Measurements from ENCODE around the gene ASCC3.

ASCC3 gene

DNA sequence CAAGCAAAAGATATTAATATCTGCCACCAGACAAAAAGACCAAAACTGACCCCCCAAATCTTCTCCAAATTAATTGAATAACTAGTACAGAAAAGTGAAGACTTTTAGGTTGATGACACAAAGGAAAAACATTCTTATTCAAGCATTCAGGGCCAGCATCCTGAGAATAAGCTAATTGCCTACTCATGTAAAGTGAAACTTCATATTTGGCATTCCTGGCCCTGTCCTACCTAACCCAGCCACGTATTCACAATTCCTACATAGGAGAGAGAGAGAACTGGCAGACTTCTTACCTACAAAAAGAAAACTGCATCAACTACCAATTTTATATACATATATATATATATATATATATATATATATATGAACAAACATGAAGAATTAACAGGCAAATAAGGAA is 4.9 kb upstream of the ASCC3 start:
- Histone ChIP-seq H3K4me3 (ENCODE audit: low read length) (no peak overlapping the region), H3K27ac (ENCODE audit: low read length) (no peak overlapping the region), H3K36me3 (ENCODE audit: control insufficient read depth, insufficient read depth, low read length) (no peaks in the 10 kb centered on the region), H3K9me3 (ENCODE audit: control insufficient read depth, insufficient read depth, low read length) (no peaks in the 10 kb centered on the region), H3K4me1 (ENCODE audit: control insufficient read depth, insufficient read depth, low read length) (peaks cover 5% of the 10 kb centered on the region; the same call in 1 of the 2 replicates), H3K27me3 (ENCODE audit: control insufficient read depth, insufficient read depth, low read length) (no peaks in the 10 kb centered on the region)
- WGBS (ENCODE audit: insufficient coverage, insufficient read length), result no CpG with 5 or more reads among the region's 1 CpG
- no peak for DNase-seq (ENCODE audit: low read depth, low spot score)

DNA sequence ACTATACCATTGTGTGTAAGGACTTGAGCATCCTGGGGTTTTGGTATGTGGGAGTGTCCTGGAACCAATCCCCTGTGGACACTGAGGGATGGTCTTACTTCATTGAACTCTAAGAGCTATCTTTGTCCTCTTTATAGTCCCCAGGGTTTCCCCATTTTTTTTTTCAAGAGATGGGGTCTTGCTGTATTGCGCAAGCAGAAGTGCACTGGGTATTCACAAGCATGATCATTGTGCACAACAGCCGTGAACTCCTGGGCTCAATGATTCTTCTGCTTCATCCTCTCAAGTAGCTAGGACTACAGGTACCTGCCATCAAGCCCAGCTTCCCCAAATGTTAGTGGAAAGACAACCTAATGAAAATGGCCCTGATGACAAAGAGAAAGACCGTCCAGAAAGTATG is 2.2 kb upstream of the ASCC3 start:
- no peak for DNase-seq (ENCODE audit: low read depth, low spot score)
- Histone ChIP-seq H3K4me1 (ENCODE audit: control insufficient read depth, insufficient read depth, low read length) (peaks cover 5% of the 10 kb centered on the region; the same call in 1 of the 2 replicates), H3K27ac (ENCODE audit: low read length) (no peak overlapping the region), H3K36me3 (ENCODE audit: control insufficient read depth, insufficient read depth, low read length) (no peaks in the 10 kb centered on the region), H3K9me3 (ENCODE audit: control insufficient read depth, insufficient read depth, low read length) (no peaks in the 10 kb centered on the region), H3K4me3 (ENCODE audit: low read length) (no peak overlapping the region), H3K27me3 (ENCODE audit: control insufficient read depth, insufficient read depth, low read length) (no peaks in the 10 kb centered on the region)
- no CpG with 5 or more reads among the region's 3 CpGs for WGBS (ENCODE audit: insufficient coverage, insufficient read length)

DNA sequence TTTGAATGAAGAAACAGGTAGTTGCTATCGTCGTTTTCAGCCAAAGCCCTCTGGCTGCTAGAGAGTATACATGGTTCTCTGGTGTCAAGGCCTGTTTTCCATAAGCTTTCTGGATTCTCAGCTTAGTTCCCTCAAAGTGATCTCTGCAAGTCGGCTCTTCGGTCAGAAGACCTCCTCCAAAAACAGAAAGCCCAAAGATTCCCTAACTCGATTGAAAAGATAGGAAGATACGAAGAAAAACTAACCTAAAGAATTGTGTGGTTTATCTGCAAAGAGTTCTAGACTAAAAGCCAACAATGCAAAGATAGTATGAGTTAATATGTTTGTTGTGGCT is 545 bp upstream of the ASCC3 start:
- DNase-seq (ENCODE audit: low read depth, low spot score), result no peak

DNA sequence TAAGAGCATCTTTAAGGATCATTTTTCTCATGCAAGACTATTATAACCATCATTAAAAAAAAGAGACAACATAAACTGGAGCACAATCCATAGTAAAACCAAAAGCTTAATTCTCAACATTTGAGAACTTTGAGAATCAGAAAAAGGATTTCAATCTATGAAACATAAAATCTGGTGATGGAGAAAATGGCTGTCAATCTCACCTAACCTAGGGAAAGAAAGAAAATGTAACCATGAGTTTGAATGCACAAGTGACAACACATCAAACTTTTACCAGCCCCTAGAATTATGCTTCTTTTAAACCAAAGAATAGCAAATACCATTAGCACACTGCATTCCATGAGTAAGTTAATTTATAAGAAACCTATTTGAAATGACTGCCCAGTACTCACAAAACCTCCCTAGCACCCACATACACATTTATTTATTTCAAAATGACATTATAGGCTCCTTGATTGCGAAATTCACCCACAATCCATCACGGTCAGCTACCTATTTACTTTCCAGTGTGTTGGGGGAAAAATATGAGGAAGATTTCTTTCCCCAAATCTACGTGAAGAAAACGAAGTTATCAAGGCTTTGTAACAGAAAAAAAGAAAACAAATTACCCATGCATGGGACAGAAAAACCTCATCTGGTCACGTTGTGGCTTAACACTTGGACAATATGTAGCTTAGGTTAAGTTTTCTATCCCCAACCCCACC is 828 bp downstream of the ASCC3 start:
- peaks cover 3% of the 10 kb centered on the region; the same call in 1 of the 2 replicates for H3K4me1 ChIP-seq (ENCODE audit: control insufficient read depth, insufficient read depth, low read length)
- H3K36me3 ChIP-seq (ENCODE audit: control insufficient read depth, insufficient read depth, low read length), result no peaks in the 10 kb centered on the region
- no peak for DNase-seq (ENCODE audit: low read depth, low spot score)
- H3K9me3 ChIP-seq (ENCODE audit: control insufficient read depth, insufficient read depth, low read length), result no peaks in the 10 kb centered on the region
- H3K4me3 ChIP-seq (ENCODE audit: low read length), result peak overlapping the region; percentile 66; the same call in 1 of the 2 replicates
- WGBS (ENCODE audit: insufficient coverage, insufficient read length), result no CpG with 5 or more reads among the region's 5 CpGs
- no peak overlapping the region for H3K27ac ChIP-seq (ENCODE audit: low read length)
- no peaks in the 10 kb centered on the region for H3K27me3 ChIP-seq (ENCODE audit: control insufficient read depth, insufficient read depth, low read length)

More for the DNA sequence above, 545 bp upstream of the ASCC3 start:
- no CpG with 5 or more reads among the region's 6 CpGs for whole genome bisulfite sequencing (ENCODE audit: insufficient coverage, insufficient read length)
- no peaks in the 10 kb centered on the region for H3K9me3 ChIP-seq (ENCODE audit: control insufficient read depth, insufficient read depth, low read length)
- H3K4me1 ChIP-seq (ENCODE audit: control insufficient read depth, insufficient read depth, low read length), result peaks cover 3% of the 10 kb centered on the region; the same call in 1 of the 2 replicates
- peak overlapping the region; percentile 66; the same call in 1 of the 2 replicates for H3K4me3 ChIP-seq (ENCODE audit: low read length)
- no peak overlapping the region for H3K27ac ChIP-seq (ENCODE audit: low read length)
- H3K27me3 ChIP-seq (ENCODE audit: control insufficient read depth, insufficient read depth, low read length), result no peaks in the 10 kb centered on the region
- H3K36me3 ChIP-seq (ENCODE audit: control insufficient read depth, insufficient read depth, low read length), result no peaks in the 10 kb centered on the region

DNA sequence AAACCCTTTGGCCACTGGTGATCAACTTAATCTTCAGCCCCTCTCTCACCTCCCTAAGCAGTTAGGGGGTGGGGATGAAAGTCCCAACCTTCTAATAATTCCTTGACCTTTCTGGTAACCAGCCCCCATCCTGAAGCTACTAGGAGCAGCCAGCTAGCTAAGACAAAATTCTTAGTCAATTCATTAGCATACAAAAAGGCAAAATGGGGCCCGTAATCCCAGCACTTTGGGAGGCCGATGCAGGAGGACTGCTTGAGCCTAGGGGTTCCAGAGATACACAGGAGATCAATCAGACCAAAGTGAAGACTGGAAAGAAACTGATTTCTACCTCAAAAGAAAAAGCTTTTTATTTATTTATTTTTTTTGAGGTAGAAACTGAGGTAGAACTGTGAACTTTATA is 1.8 kb downstream of the ASCC3 start:
- Histone ChIP-seq H3K36me3 (ENCODE audit: control insufficient read depth, insufficient read depth, low read length) (no peaks in the 10 kb centered on the region), H3K4me3 (ENCODE audit: low read length) (no peak overlapping the region), H3K9me3 (ENCODE audit: control insufficient read depth, insufficient read depth, low read length) (no peaks in the 10 kb centered on the region), H3K27me3 (ENCODE audit: control insufficient read depth, insufficient read depth, low read length) (no peaks in the 10 kb centered on the region), H3K4me1 (ENCODE audit: control insufficient read depth, insufficient read depth, low read length) (peaks cover 3% of the 10 kb centered on the region; the same call in 1 of the 2 replicates), H3K27ac (ENCODE audit: low read length) (no peak overlapping the region)
- WGBS (ENCODE audit: insufficient coverage, insufficient read length), result no CpG with 5 or more reads among the region's 2 CpGs
- no peak for DNase-seq (ENCODE audit: low read depth, low spot score)

DNA sequence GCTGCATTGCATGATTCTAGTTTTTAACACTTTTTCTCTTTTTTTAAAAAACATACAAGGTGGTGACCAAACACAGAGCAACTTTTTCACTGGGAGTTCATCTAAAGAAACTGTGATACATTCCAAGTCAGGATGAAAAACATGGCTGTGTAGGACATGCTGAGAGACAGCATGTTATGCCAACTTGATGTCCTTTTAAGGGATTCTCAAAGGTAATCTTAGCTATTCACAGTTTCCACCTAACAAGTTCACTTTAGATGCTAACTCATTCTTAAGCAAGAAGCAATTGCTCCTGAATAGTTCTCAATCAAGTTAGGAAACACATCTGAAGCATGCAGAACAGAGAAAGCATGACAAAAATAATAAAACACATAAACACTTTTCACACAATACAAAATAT is 3.3 kb downstream of the ASCC3 start:
- no peaks in the 10 kb centered on the region for H3K36me3 ChIP-seq (ENCODE audit: control insufficient read depth, insufficient read depth, low read length)
- peaks cover 2% of the 10 kb centered on the region; the same call in 1 of the 2 replicates for H3K4me1 ChIP-seq (ENCODE audit: control insufficient read depth, insufficient read depth, low read length)
- H3K4me3 ChIP-seq (ENCODE audit: low read length), result no peak overlapping the region
- no peaks in the 10 kb centered on the region for H3K9me3 ChIP-seq (ENCODE audit: control insufficient read depth, insufficient read depth, low read length)
- H3K27ac ChIP-seq (ENCODE audit: low read length), result no peak overlapping the region
- H3K27me3 ChIP-seq (ENCODE audit: control insufficient read depth, insufficient read depth, low read length), result no peaks in the 10 kb centered on the region
- DNase-seq (ENCODE audit: low read depth, low spot score), result no peak

DNA sequence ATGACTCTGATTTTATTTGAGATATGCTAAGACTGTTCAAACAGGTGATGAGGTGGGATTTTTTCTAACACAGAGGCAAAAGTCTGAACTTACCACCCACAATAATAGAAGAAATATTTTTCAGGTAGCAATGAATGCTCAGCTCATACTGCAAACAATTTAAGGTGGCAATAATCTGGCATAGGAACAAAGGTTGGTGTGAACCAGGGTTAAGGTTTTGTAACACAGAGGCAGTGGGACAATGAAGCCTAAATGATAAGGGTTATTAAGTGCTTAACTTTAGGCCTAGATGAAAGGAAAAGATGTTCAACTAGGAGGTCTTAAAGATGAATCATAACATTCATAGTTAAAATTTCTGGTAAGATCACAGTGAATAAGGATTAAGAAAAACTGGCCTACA is 4.9 kb downstream of the ASCC3 start:
- no peaks in the 10 kb centered on the region for H3K9me3 ChIP-seq (ENCODE audit: control insufficient read depth, insufficient read depth, low read length)
- H3K4me3 ChIP-seq (ENCODE audit: low read length), result no peak overlapping the region
- no peaks in the 10 kb centered on the region; the same call in 1 of the 2 replicates for H3K4me1 ChIP-seq (ENCODE audit: control insufficient read depth, insufficient read depth, low read length)
- H3K27me3 ChIP-seq (ENCODE audit: control insufficient read depth, insufficient read depth, low read length), result no peaks in the 10 kb centered on the region
- no peaks in the 10 kb centered on the region for H3K36me3 ChIP-seq (ENCODE audit: control insufficient read depth, insufficient read depth, low read length)
- no peak for DNase-seq (ENCODE audit: low read depth, low spot score)
- H3K27ac ChIP-seq (ENCODE audit: low read length), result no peak overlapping the region

DNA sequence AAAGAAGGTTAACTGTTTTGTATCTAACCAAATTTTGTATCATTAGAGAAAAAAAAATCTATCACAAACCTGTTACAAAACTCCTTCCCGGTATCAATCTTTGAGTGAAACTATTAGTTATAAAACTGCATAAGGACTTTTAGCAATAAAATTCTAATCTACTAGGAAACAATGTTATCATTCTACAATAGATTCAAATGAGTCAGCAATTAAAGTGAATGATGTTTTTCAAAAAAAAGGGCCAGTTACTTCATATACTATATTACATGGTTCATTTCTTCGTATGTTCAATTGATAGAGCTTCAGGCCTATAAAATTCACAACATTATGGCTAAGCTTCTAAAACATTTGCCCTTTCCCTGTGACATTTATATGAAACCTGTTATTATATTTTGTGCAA is 15.6 kb downstream of the ASCC3 start:
- no peaks in the 10 kb centered on the region; the same call in 1 of the 2 replicates for H3K36me3 ChIP-seq (ENCODE audit: control insufficient read depth, insufficient read depth, low read length)
- DNase-seq (ENCODE audit: low read depth, low spot score), result no peak
- no CpG with 5 or more reads among the region's 2 CpGs for WGBS (ENCODE audit: insufficient coverage, insufficient read length)

DNA sequence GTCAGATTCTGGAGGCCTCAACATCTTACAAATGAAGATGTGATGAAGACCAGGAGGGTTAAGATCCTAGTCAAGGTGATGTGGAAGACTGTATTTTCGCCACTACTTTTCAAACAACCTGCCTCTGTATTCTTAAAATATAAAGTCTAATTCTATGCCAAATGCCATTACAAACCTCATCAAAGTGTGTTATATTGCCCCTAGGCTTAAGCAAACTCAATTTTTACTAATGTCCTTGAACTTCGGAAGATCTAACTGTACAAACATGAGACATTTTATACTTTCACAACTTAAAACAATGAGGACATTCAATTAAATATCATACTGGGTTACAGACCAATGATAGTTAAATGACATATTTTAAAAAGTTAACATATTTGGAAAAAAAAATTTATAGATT is 19.1 kb downstream of the ASCC3 start:
- WGBS (ENCODE audit: insufficient coverage, insufficient read length), result no CpG with 5 or more reads among the region's 2 CpGs
- Histone ChIP-seq H3K36me3 (ENCODE audit: control insufficient read depth, insufficient read depth, low read length) (no peaks in the 10 kb centered on the region; the same call in 1 of the 2 replicates), H3K4me3 (ENCODE audit: low read length) (no peak overlapping the region), H3K27me3 (ENCODE audit: control insufficient read depth, insufficient read depth, low read length) (no peaks in the 10 kb centered on the region), H3K9me3 (ENCODE audit: control insufficient read depth, insufficient read depth, low read length) (no peaks in the 10 kb centered on the region), H3K4me1 (ENCODE audit: control insufficient read depth, insufficient read depth, low read length) (no peaks in the 10 kb centered on the region), H3K27ac (ENCODE audit: low read length) (no peak overlapping the region)
- no peak for DNase-seq (ENCODE audit: low read depth, low spot score)

More for the DNA sequence above, 15.6 kb downstream of the ASCC3 start:
- Histone ChIP-seq H3K4me1 (ENCODE audit: control insufficient read depth, insufficient read depth, low read length) (no peaks in the 10 kb centered on the region), H3K27ac (ENCODE audit: low read length) (no peak overlapping the region), H3K9me3 (ENCODE audit: control insufficient read depth, insufficient read depth, low read length) (no peaks in the 10 kb centered on the region), H3K27me3 (ENCODE audit: control insufficient read depth, insufficient read depth, low read length) (no peaks in the 10 kb centered on the region), H3K4me3 (ENCODE audit: low read length) (no peak overlapping the region)

DNA sequence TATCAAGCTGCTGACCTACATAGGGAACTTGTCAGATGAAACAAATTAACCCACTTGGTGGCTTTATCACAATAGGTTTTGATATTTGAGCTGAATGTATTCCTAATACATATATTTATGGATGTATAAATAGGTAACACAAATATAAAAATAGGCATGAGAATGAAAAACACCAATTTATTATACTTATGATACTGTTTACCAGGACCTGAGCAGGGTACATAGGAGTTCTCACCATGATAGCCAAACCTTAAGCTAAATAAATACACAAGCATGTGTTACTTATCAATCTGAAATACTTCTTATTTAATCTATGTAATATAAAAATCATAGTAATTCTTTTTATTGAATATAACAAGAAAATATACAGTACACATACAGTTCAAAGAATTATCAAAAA is 25.0 kb downstream of the ASCC3 start:
- Histone ChIP-seq H3K4me1 (ENCODE audit: control insufficient read depth, insufficient read depth, low read length) (no peaks in the 10 kb centered on the region), H3K27ac (ENCODE audit: low read length) (no peak overlapping the region), H3K27me3 (ENCODE audit: control insufficient read depth, insufficient read depth, low read length) (no peaks in the 10 kb centered on the region), H3K9me3 (ENCODE audit: control insufficient read depth, insufficient read depth, low read length) (no peaks in the 10 kb centered on the region), H3K4me3 (ENCODE audit: low read length) (no peak overlapping the region), H3K36me3 (ENCODE audit: control insufficient read depth, insufficient read depth, low read length) (no peaks in the 10 kb centered on the region)
- DNase-seq (ENCODE audit: low read depth, low spot score), result no peak

DNA sequence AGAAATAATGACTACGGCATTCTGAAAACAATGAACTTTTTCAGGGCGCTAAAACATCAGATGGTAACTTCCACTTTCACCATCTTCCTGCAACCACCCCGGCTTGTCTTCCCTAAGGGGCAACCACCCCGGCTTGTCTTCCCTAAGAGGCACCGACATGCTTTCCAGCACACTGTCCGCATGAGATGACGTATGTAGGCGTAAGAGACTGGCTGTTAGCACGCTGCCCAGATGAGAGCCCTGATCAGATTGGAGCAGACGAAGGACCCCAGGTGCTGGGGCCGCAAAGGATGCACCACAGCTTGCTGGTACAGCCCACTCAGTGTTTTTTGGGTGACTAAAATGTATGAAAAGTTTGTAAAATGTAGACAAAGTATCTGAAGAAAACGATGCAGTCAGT is 29.3 kb downstream of the ASCC3 start:
- no peak for DNase-seq (ENCODE audit: low read depth, low spot score)
- Histone ChIP-seq H3K4me1 (ENCODE audit: control insufficient read depth, insufficient read depth, low read length) (no peaks in the 10 kb centered on the region), H3K36me3 (ENCODE audit: control insufficient read depth, insufficient read depth, low read length) (no peaks in the 10 kb centered on the region), H3K9me3 (ENCODE audit: control insufficient read depth, insufficient read depth, low read length) (no peaks in the 10 kb centered on the region), H3K4me3 (ENCODE audit: low read length) (no peak overlapping the region), H3K27ac (ENCODE audit: low read length) (no peak overlapping the region), H3K27me3 (ENCODE audit: control insufficient read depth, insufficient read depth, low read length) (no peaks in the 10 kb centered on the region)
- WGBS (ENCODE audit: insufficient coverage, insufficient read length), result no CpG with 5 or more reads among the region's 12 CpGs

All from iPS DF 6.9 (cell line).